C4-2B (cell line): ENCODE results near the gene TBCE.

Source experiments
- ZFX ChIP-seq: fragments of 450-650 bp; IDR thresholded peaks from 2 replicates; pipeline ENCODE4 v1.6.1; 2017
- TF ChIP-seq, protein P1 (sequence below): fragments of 450-650 bp; conservative IDR thresholded peaks from 2 replicates; pipeline ENCODE4 v1.5.1; 2017; ENCODE audit warnings: mild to moderate bottlenecking

DNA sequence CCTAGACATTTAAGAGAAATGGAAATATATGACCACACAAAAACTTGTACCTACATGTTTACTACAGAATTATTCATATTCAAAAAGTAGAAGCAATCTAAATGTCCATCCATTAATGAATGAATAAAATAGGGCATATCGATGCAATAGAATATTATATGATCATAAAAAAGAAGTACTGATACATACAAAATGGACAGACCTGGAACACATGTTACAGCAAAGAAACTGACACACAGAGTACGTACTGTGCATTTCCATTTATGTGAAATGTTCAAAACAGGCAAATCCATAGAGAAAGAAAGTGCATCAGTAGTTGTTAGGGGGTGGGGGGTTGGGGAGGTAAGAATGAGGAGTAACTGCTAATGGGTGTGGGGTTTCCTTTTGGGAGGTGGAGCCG, 97.8 kb downstream of the TBCE start:
- TF ChIP-seq, protein P1, sequence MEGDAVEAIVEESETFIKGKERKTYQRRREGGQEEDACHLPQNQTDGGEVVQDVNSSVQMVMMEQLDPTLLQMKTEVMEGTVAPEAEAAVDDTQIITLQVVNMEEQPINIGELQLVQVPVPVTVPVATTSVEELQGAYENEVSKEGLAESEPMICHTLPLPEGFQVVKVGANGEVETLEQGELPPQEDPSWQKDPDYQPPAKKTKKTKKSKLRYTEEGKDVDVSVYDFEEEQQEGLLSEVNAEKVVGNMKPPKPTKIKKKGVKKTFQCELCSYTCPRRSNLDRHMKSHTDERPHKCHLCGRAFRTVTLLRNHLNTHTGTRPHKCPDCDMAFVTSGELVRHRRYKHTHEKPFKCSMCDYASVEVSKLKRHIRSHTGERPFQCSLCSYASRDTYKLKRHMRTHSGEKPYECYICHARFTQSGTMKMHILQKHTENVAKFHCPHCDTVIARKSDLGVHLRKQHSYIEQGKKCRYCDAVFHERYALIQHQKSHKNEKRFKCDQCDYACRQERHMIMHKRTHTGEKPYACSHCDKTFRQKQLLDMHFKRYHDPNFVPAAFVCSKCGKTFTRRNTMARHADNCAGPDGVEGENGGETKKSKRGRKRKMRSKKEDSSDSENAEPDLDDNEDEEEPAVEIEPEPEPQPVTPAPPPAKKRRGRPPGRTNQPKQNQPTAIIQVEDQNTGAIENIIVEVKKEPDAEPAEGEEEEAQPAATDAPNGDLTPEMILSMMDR: no peak
- TF ChIP-seq ZFX: no peak
